Measurements from ENCODE around the gene SPOCK1.

DNA sequence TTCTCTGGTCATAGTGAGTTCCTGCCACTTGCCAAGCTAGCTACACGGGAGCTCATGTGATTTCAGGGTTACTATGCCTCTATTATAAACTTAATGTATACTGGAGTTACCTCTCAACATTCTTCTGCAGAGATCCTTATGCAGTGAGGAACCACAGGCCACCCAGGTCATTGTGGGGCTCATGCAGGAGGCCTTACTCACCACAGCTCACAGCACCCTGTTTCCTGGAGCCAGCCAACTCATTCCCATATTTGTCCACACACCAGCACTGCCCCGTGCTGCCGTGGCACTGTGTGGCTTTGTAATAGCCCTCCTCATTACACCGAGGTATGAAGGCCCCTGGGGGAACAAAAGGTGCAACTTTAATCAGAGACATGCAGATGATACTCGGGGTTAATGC is 520.0 kb downstream of the SPOCK1 start:
- TF ChIP-seq FOXP2 (optimal IDR thresholded peaks at IDR 0.05; ENCODE audit: borderline replicate concordance, extremely low read depth, extremely low read length, insufficient read depth): no peak
- no peak for TF ChIP-seq REST (IDR thresholded peaks at IDR 0.05; ENCODE audit: insufficient read depth in 1 of 2, low read depth in 2 of 2, low read length in 2 of 2)
- no peak for TF ChIP-seq POLR2AphosphoS5 (IDR thresholded peaks at IDR 0.05; ENCODE audit: low read depth, low read length)
- no peak for TF ChIP-seq TAF1 (IDR thresholded peaks at IDR 0.05; ENCODE audit: borderline replicate concordance, insufficient read depth, low read length)
- TF ChIP-seq SIN3A (IDR thresholded peaks at IDR 0.05; ENCODE audit: borderline replicate concordance, insufficient read depth, low read length): no peak
